22Rv1 (cell line): ENCODE data around the gene CMC2.

Experiments used
- CTCF ChIP-seq: fragments of 450-650 bp; IDR thresholded peaks from 2 replicates; pipeline ENCODE4 v1.5.1; 2017; ENCODE audit warnings: mild to moderate bottlenecking
- ZFX ChIP-seq: fragments of 450-650 bp; IDR thresholded peaks from 2 replicates; pipeline ENCODE4 v1.6.1; 2017; ENCODE audit warnings: antibody characterized with exemption, borderline replicate concordance

DNA sequence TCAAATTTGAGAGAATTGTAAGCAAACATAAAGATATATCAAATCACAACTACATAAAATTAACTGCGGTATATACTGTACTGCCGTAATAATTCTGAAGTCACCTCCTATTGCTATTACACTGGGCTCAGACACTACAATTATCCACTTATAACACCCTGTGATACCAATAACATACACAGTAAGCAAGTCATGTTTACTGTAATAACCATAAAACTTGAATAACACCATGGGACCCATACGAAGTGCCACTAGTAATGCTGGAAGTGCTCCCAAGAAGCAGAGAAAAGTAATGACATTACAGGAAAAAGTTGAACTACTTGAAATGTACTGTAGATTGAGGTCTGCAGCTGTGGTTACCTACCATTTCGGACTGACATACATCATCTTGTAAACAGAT, 24.0 kb downstream of the CMC2 start:
- TF ChIP-seq CTCF: no peak
- TF ChIP-seq ZFX: no peak
